HepG2 (cell line): ENCODE data around the gene TBRG1. TPM values are rescaled to one million over a fixed set of nuclear protein-coding genes. Genes with fewer than 3 reads are reported as not detected.
A peak's percentile ranks its signal among the peaks of the same experiment; 100 is the strongest.

ENCODE experiments used
- ATAC-seq: fragments of 200-7000 bp; cut with Tn5 transposase; 3 replicates; pipeline ENCODE4 v1.9.1; 2020; ENCODE audit warnings: mild to moderate bottlenecking, moderate library complexity
- BruUV-seq: library from RNA; stranded (reverse); fragments of 400-500 nt; replicated peaks from 2 replicates; lab custom pipeline; 2021; lab: Mats Ljungman, UMichigan
- CTCF ChIA-PET: fragments of 300-600 bp; formaldehyde crosslinking; extraction: SDS; loops from one replicate; lab custom pipeline; 2021; ENCODE audit warnings: low total read pairs, inconsistent platforms, low intra/inter-chr PET ratio; lab: Yijun Ruan, JAX
- POLR2A ChIA-PET: fragments of 350-600 bp; sonication (Branson Sonifier 250); formaldehyde crosslinking; loops from one replicate; lab custom pipeline; 2020; ENCODE audit warnings: antibody characterized with exemption, inconsistent platforms; lab: Yijun Ruan, JAX
- DNase-seq: peaks from one replicate; pipeline ENCODE4 v3.0.0-alpha.2; 2015; ENCODE audit warnings: low spot score
- FAIRE-seq: peaks from 3 replicates; lab custom pipeline; 2011; peaks lifted over from hg19 to GRCh38; lab: Jason Lieb, UNC
- H2AFZ ChIP-seq: one replicate; pipeline ENCODE4 v1.6.1; 2011; ENCODE audit warnings: low read length, inconsistent platforms
- H3K27ac ChIP-seq: fragments of 300-600 bp; 3 replicates; pipeline ENCODE4 v1.8.0; 2011; ENCODE audit warnings: mixed run types, mild to moderate bottlenecking, mixed read lengths, low read length, inconsistent platforms; ENCODE audit not compliant: insufficient read depth; ENCODE audit errors: extremely low read length
- H3K27me3 ChIP-seq, 2 experiments: fragments of 200-600 bp in 1 of 2; 2 replicates in 1 of 2; 3 replicates in 1 of 2; pipeline versions ENCODE4 v1.6.0 to v1.8.0; 2011; ENCODE audit warnings: low read length in 2 of 2, mild to moderate bottlenecking in 2 of 2, moderate library complexity in 2 of 2, inconsistent platforms in 1 of 2; ENCODE audit not compliant: insufficient read depth in 2 of 2, control insufficient read depth in 1 of 2
- H3K36me3 ChIP-seq, 2 experiments: fragments of 200-600 bp in 1 of 2; replicated peaks in 1 of 2; 2 replicates in 1 of 2; 3 replicates in 1 of 2; pipeline versions ENCODE4 v1.5.1 to v1.8.0; 2011; ENCODE audit warnings: low read length in 2 of 2, inconsistent platforms in 1 of 2; ENCODE audit not compliant: insufficient read depth in 2 of 2, control insufficient read depth in 1 of 2
- H3K4me1 ChIP-seq: 2 replicates; pipeline ENCODE4 v1.5.1; 2012; ENCODE audit warnings: low read length, inconsistent platforms; ENCODE audit not compliant: insufficient read depth
- H3K4me2 ChIP-seq: 2 replicates; pipeline ENCODE4 v1.6.0; 2011; ENCODE audit warnings: low read depth, low read length, inconsistent platforms
- H3K4me3 ChIP-seq, 3 experiments: fragments of 200-600 bp in 1 of 3; sonication (generic), shearing (Covaris generic) in 1 of 3; replicated peaks in 1 of 3; 2 replicates each; pipeline ENCODE4 v1.5.1; 2011 to 2016; ENCODE audit warnings: low read length in 3 of 3, inconsistent platforms in 2 of 3, low read depth in 2 of 3, mild to moderate bottlenecking in 2 of 3, control low read depth in 1 of 3, mixed read lengths in 1 of 3; ENCODE audit not compliant: insufficient read depth in 1 of 3
- H3K79me2 ChIP-seq: one replicate; pipeline ENCODE4 v1.6.1; 2011; ENCODE audit warnings: low read length, inconsistent platforms; ENCODE audit not compliant: insufficient read depth
- H3K9ac ChIP-seq: 2 replicates; pipeline ENCODE4 v1.6.0; 2011; ENCODE audit warnings: mild to moderate bottlenecking, low read depth, low read length, inconsistent platforms; ENCODE audit not compliant: insufficient read depth
- H3K9me3 ChIP-seq: 2 replicates; pipeline ENCODE4 v1.5.1; 2012; ENCODE audit warnings: mild to moderate bottlenecking, low read length
- H4K20me1 ChIP-seq: 2 replicates; pipeline ENCODE4 v1.6.0; 2011; ENCODE audit warnings: inconsistent platforms, mild to moderate bottlenecking, low read length, moderate library complexity; ENCODE audit not compliant: insufficient read depth
- CBX5 ChIP-seq: sonication (generic); formaldehyde crosslinking; IDR thresholded peaks from 2 replicates; pipeline ENCODE4 v1.4.0; 2020; ENCODE audit warnings: missing genetic modification reagents, borderline replicate concordance
- DPF2 ChIP-seq: sonication (generic); formaldehyde crosslinking; IDR thresholded peaks from 2 replicates; pipeline ENCODE4 v1.4.0; 2020; ENCODE audit warnings: mild to moderate bottlenecking, low read depth, missing genetic modification reagents, borderline replicate concordance
- MAFF ChIP-seq: IDR thresholded peaks from 2 replicates; pipeline ENCODE4 v1.6.1; 2011; ENCODE audit warnings: low read depth, low read length, improper control_type of control experiment
- MAFK ChIP-seq, 2 experiments: IDR thresholded peaks in 1 of 2; conservative IDR thresholded peaks in 1 of 2; 2 replicates each; pipeline ENCODE4 v1.6.1; 2011; ENCODE audit warnings: improper control_type of control experiment in 2 of 2, low read length in 2 of 2
- SNAPC5 ChIP-seq: sonication (generic); formaldehyde crosslinking; IDR thresholded peaks from 2 replicates; pipeline ENCODE4 v1.8.1; 2023; ENCODE audit warnings: mild to moderate bottlenecking, missing genetic modification reagents, borderline replicate concordance
- ZNF512B ChIP-seq: sonication (generic); formaldehyde crosslinking; IDR thresholded peaks from 2 replicates; pipeline ENCODE4 v1.5.1; 2020; ENCODE audit warnings: missing genetic modification reagents, mild to moderate bottlenecking, borderline replicate concordance
- ZNF781 ChIP-seq: sonication (generic); formaldehyde crosslinking; IDR thresholded peaks from 2 replicates; pipeline ENCODE4 v1.5.1; 2020; ENCODE audit warnings: borderline replicate concordance, mild to moderate bottlenecking, missing genetic modification reagents; ENCODE audit errors: not compliant biosample characterization
- in situ Hi-C: cut with HindIII; loops from 2 replicates; pipeline ENCODE4 v1.10.0; 2017; ENCODE audit warnings: low pct_unique_long_range_greater_than_20kb; ENCODE audit not compliant: extremely low pct_ligation_motif_present
- intact Hi-C: fragments of 100-400 bp; cut with micrococcal nuclease; formaldehyde crosslinking; loops from one replicate; pipeline ENCODE4 v1.10.0; 2022; ENCODE audit not compliant: unreplicated experiment
- polyA plus RNA-seq, 8 experiments: library from polyadenylated mRNA; depleted of rRNA in 3 of 8; stranded (reverse) in 7 of 8; unstranded in 1 of 8; fragments of >200 nt; fragmentation: Illumina TruSeq in 4 of 8; extraction: Trizol in 4 of 8; gene quantifications; 2 replicates each; pipeline versions ENCODE4 v1.2.1 to v1.2.3, GENCODE V29; 2011 to 2016; ENCODE audit warnings: low read depth in 4 of 8, missing spikeins in 1 of 8, mixed read lengths in 1 of 8; ENCODE audit not compliant: insufficient read depth in 1 of 8
- total RNA-seq, 5 experiments: library from RNA; depleted of rRNA; stranded (reverse); fragments of >200 nt; fragmentation: Illumina TruSeq; extraction: Trizol; gene quantifications; 2 replicates each; pipeline ENCODE4 v1.2.3, GENCODE V29; 2016; ENCODE audit warnings: low read depth in 1 of 5

The TBRG1 gene
- total and polyA plus RNA-seq, 2 of the 13 experiments (the other 11 are each of a cell fraction or from before 2014, with no cell fraction given): 21.7 to 25.6 TPM

- Histone ChIP-seq H3K27me3 (peaks cover 0 to 6% of the 10 kb centered on the region in 2 experiments; a peak in 2 of 5 replicates), H3K4me1 (no peaks in the 10 kb centered on the region), H3K4me3 (no peak overlapping the region), H3K27ac (no peak overlapping the region), H3K79me2 (no peaks in the 10 kb centered on the region), H3K9ac (no peak overlapping the region), H4K20me1 (no peaks in the 10 kb centered on the region), H2AFZ (no peak overlapping the region), H3K9me3 (no peaks in the 10 kb centered on the region), H3K36me3 (no peaks in the 10 kb centered on the region), H3K4me2 (no peak overlapping the region)
- TF ChIP-seq DPF2 (no peak), CBX5 (no peak), MAFF (peak; percentile 99), MAFK (conservative IDR thresholded peaks at IDR 0.05 in 1 of 2, IDR thresholded peaks at IDR 0.05 in 1 of 2; ENCODE audit: low read length in 2 of 2) (peak; percentile 98 to 99), SNAPC5 (no peak), ZNF512B (CRISPR knock-in tag) (no peak), ZNF781 (no peak)
- BruUV-seq: no TSS peak
- DNase-seq (no peak), ATAC-seq (no peak), FAIRE-seq (no peak)
- ChIA-PET POLR2A (no interaction called here), CTCF (no interaction called here)
- intact Hi-C loops (no loop called here), in situ Hi-C loops (no loop called here)
Measured at GRCh38 chr11:124608147-124608546, 14.5 kb upstream of the TBRG1 start.
